Endothelial cell of umbilical vein (primary cell): Measurements from ENCODE around the gene RALGAPA1.

ENCODE experiments used
- CTCF ChIP-seq, 2 donors: IDR thresholded peaks; 1 replicate in 1 of 2; 2 replicates in 1 of 2; pipeline ENCODE4 v1.5.1; 2011; ENCODE audit warnings: low read length in 2 of 2, mild to moderate bottlenecking in 2 of 2, moderate library complexity in 2 of 2, control low read depth in 1 of 2, inconsistent platforms in 1 of 2, low read depth in 1 of 2; ENCODE audit not compliant: insufficient read depth in 1 of 2; ENCODE audit errors: extremely low read depth in 1 of 2
- POLR2A ChIP-seq: IDR thresholded peaks from 2 replicates; pipeline ENCODE4 v1.6.1; 2012; ENCODE audit warnings: low read depth, mild to moderate bottlenecking, control low read depth, low read length
- TF ChIP-seq, protein P1 (sequence below): IDR thresholded peaks from 2 replicates; pipeline ENCODE4 v1.6.1; 2011; ENCODE audit not compliant: insufficient read depth, insufficient read length

DNA sequence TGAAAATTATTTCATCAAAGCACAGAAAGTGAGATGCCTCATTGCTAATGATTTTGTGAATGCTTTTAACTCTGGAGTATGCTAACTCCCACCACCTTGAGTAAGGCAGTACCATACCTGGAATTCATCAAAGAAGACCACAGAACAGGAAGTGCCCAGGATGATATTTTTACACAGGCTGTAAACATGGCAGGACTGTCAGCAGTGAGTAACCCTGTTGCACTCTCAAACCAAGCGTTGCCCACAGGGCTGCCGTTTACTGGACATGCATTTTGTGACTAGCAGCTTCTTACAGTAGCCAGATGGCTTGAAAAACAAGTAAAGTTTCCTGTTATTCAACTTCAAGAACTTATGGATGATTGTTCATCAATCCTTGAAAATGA, 42.4 kb downstream of the RALGAPA1 start:
- TF ChIP-seq POLR2A (no peak), CTCF (IDR thresholded peaks at IDR 0.05; ENCODE audit: extremely low read depth in 1 of 2, insufficient read depth in 1 of 2, low read depth in 1 of 2, low read length in 2 of 2) (no peak)
- TF ChIP-seq, protein P1, sequence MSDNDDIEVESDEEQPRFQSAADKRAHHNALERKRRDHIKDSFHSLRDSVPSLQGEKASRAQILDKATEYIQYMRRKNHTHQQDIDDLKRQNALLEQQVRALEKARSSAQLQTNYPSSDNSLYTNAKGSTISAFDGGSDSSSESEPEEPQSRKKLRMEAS, result no peak
